DMS114 treated with DMSO at 0.1 percent for 48 hours (cell line): ENCODE results near the gene B3GALT4.
A peak's percentile ranks its signal among the peaks of the same experiment; 100 is the strongest.

Experiments used
- DNase-seq: peaks from one replicate; lab custom pipeline; 2025; ENCODE audit not compliant: unreplicated experiment; lab: John Stamatoyannopoulos, UW

The B3GALT4 gene

GRCh38 chr6:33290459-33290858 is 13.5 kb downstream of the B3GALT4 start:
- no peak for DNase-seq

- DNase-seq, result no peak
Observed at GRCh38 chr6:33292996-33293682, 16.2 kb downstream of the B3GALT4 start.

- DNase-seq, result no peak
Observed at GRCh38 chr6:33294086-33294823, 17.3 kb downstream of the B3GALT4 start.

- no peak for DNase-seq
Observed at GRCh38 chr6:33295621-33296369, 18.9 kb downstream of the B3GALT4 start.

GRCh38 chr6:33296797-33297405 is 20.0 kb downstream of the B3GALT4 start:
- DNase-seq, result no peak

GRCh38 chr6:33297406-33297955 is 20.6 kb downstream of the B3GALT4 start:
- DNase-seq, result no peak

GRCh38 chr6:33297956-33298772 is 21.2 kb downstream of the B3GALT4 start:
- DNase-seq, result peak; percentile 73

- DNase-seq, result no peak
Observed at GRCh38 chr6:33298773-33299236, 21.9 kb downstream of the B3GALT4 start, which contains the start of gene RGL2. TSS of gene RGL2 (minus strand) at chr6:33298942. CDS start at chr6:33298610, 332 bp downstream.

- DNase-seq, result peak; percentile 93
Observed at GRCh38 chr6:33299237-33299944, 22.5 kb downstream of the B3GALT4 start.

- DNase-seq, result no peak
Observed at GRCh38 chr6:33301877-33302276, 25.0 kb downstream of the B3GALT4 start.

GRCh38 chr6:33304216-33304615 is 27.3 kb downstream of the B3GALT4 start:
- no peak for DNase-seq

GRCh38 chr6:33305052-33305451 is 28.1 kb downstream of the B3GALT4 start:
- no peak for DNase-seq

GRCh38 chr6:33306356-33306755 is 29.4 kb downstream of the B3GALT4 start:
- no peak for DNase-seq

- peak; percentile 78 for DNase-seq
Observed at GRCh38 chr6:33312361-33313104, 35.6 kb downstream of the B3GALT4 start.

- no peak for DNase-seq
Observed at GRCh38 chr6:33313105-33313708, 36.3 kb downstream of the B3GALT4 start.

GRCh38 chr6:33313709-33314514 is 37.0 kb downstream of the B3GALT4 start, which contains the start of gene TAPBP:
TSS of gene TAPBP (minus strand) at chr6:33314078. CDS start at chr6:33314041, 37 bp downstream.
- no peak for DNase-seq

GRCh38 chr6:33314515-33314942 is 37.6 kb downstream of the B3GALT4 start:
- DNase-seq, result peak; percentile 43
